Spleen (tissue), 7 donors: ENCODE data around the gene WLS.

Experiments used
- POLR2A ChIP-seq, 3 donors: fragments of 450-650 bp; IDR thresholded peaks; one replicate each; pipeline ENCODE4 v1.5.1; 2017; ENCODE audit warnings: antibody characterized with exemption in 3 of 3, mild to moderate bottlenecking in 1 of 3
- POLR2AphosphoS5 ChIP-seq, 3 donors: sonication (generic); formaldehyde crosslinking; IDR thresholded peaks; one replicate each; pipeline ENCODE4 v1.5.1; 2017; ENCODE audit warnings: antibody characterized with exemption in 3 of 3
- TF ChIP-seq, protein P1 (sequence below), 11 experiments: fragments of 200-600 bp in 7 of 11; fragments of 450-650 bp in 4 of 11; sonication (generic) in 4 of 11; IDR thresholded peaks in 8 of 11; conservative IDR thresholded peaks in 3 of 11; 1 replicate in 7 of 11; 2 replicates in 4 of 11; pipeline versions ENCODE4 v1.4.0 to v1.8.0; 2016 to 2021; ENCODE audit warnings: antibody characterized with exemption in 11 of 11, inconsistent platforms in 4 of 11, mild to moderate bottlenecking in 1 of 11
- donor health status: DM: no; HTN: no; CAD: no; lungs with moderate emphysema.
- donor health status: DM: no; HTN: no; CAD: no.
- donor health status: DM: no; HTN: no; CAD: no.

DNA sequence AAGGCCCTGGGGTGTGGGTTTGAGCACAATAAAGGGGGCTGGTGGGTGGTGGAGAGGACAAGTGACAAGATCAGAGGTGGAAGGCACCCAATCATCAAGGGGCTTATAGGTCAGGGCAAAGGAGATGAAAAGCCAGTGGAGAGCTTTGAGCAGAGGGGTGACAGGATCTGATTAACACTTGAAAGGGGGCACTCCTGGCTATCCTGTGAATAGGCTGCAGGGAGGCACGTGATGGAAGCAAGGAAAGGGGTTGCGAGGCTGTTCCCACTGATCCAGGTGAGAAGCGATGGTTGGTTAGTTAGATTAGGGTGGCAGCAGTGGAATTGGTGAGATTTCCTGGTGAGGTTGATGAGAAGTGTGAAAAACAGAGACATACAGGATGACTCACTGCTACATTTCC lies 80.6 kb downstream of the WLS start:
- TF ChIP-seq POLR2AphosphoS5 (IDR thresholded peaks at IDR 0.05) (no peak), POLR2A (IDR thresholded peaks at IDR 0.05) (no peak)
- TF ChIP-seq, protein P1, sequence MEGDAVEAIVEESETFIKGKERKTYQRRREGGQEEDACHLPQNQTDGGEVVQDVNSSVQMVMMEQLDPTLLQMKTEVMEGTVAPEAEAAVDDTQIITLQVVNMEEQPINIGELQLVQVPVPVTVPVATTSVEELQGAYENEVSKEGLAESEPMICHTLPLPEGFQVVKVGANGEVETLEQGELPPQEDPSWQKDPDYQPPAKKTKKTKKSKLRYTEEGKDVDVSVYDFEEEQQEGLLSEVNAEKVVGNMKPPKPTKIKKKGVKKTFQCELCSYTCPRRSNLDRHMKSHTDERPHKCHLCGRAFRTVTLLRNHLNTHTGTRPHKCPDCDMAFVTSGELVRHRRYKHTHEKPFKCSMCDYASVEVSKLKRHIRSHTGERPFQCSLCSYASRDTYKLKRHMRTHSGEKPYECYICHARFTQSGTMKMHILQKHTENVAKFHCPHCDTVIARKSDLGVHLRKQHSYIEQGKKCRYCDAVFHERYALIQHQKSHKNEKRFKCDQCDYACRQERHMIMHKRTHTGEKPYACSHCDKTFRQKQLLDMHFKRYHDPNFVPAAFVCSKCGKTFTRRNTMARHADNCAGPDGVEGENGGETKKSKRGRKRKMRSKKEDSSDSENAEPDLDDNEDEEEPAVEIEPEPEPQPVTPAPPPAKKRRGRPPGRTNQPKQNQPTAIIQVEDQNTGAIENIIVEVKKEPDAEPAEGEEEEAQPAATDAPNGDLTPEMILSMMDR (IDR thresholded peaks at IDR 0.05 in 8 of 11, conservative IDR thresholded peaks at IDR 0.05 in 3 of 11), result no peak
